Spleen (tissue), 11 donors: ENCODE results near the gene ZDHHC14. TPM values are rescaled to one million over a fixed set of nuclear protein-coding genes. Genes with fewer than 3 reads are reported as not detected.

Experiments used
- DNase-seq: peaks from one replicate; pipeline ENCODE4 v3.0.0-alpha.2; 2020
- H3K27ac ChIP-seq, 8 donors: fragments of 200-600 bp; sonication (generic) in 7 of 8; 1 replicate in 4 of 8; 2 replicates in 4 of 8; pipeline versions ENCODE4 v1.5.0 to v1.8.0; 2016 to 2021; ENCODE audit warnings: inconsistent platforms in 4 of 8, mild to moderate bottlenecking in 4 of 8, moderate library complexity in 1 of 8
- H3K27me3 ChIP-seq, 7 donors: fragments of 200-600 bp; sonication (generic) in 6 of 7; replicated peaks in 1 of 7; 1 replicate in 4 of 7; 2 replicates in 3 of 7; pipeline versions ENCODE4 v1.5.0 to v1.8.0; 2016 to 2021; ENCODE audit warnings: inconsistent platforms in 3 of 7, mild to moderate bottlenecking in 1 of 7
- H3K36me3 ChIP-seq, 6 donors: fragments of 200-600 bp; sonication (generic) in 5 of 6; 1 replicate in 4 of 6; 2 replicates in 2 of 6; pipeline versions ENCODE4 v1.5.0 to v1.8.0; 2016 to 2021; ENCODE audit warnings: inconsistent platforms in 2 of 6
- H3K4me1 ChIP-seq, 6 donors: fragments of 200-600 bp; sonication (generic) in 5 of 6; 1 replicate in 3 of 6; 2 replicates in 3 of 6; pipeline versions ENCODE4 v1.5.0 to v1.8.0; 2016 to 2021; ENCODE audit warnings: inconsistent platforms in 3 of 6
- H3K4me3 ChIP-seq, 8 donors: fragments of 200-600 bp; sonication (generic) in 7 of 8; 1 replicate in 4 of 8; 2 replicates in 4 of 8; pipeline versions ENCODE4 v1.5.0 to v1.8.0; 2016 to 2021; ENCODE audit warnings: inconsistent platforms in 4 of 8, mild to moderate bottlenecking in 4 of 8, moderate library complexity in 2 of 8
- H3K9me3 ChIP-seq, 8 donors: fragments of 200-600 bp; sonication (generic) in 7 of 8; 1 replicate in 4 of 8; 2 replicates in 4 of 8; pipeline versions ENCODE4 v1.5.0 to v1.8.0; 2016 to 2021; ENCODE audit warnings: inconsistent platforms in 4 of 8
- CTCF ChIP-seq, 11 experiments: fragments of 200-600 bp in 7 of 11; fragments of 450-650 bp in 4 of 11; sonication (generic) in 4 of 11; IDR thresholded peaks in 8 of 11; conservative IDR thresholded peaks in 3 of 11; 1 replicate in 7 of 11; 2 replicates in 4 of 11; pipeline versions ENCODE4 v1.4.0 to v1.8.0; 2016 to 2021; ENCODE audit warnings: antibody characterized with exemption in 11 of 11, inconsistent platforms in 4 of 11, mild to moderate bottlenecking in 1 of 11
- POLR2A ChIP-seq, 3 donors: fragments of 450-650 bp; IDR thresholded peaks; one replicate each; pipeline ENCODE4 v1.5.1; 2017; ENCODE audit warnings: antibody characterized with exemption in 3 of 3, mild to moderate bottlenecking in 1 of 3
- POLR2AphosphoS5 ChIP-seq, 3 donors: sonication (generic); formaldehyde crosslinking; IDR thresholded peaks; one replicate each; pipeline ENCODE4 v1.5.1; 2017; ENCODE audit warnings: antibody characterized with exemption in 3 of 3
- WGBS, 5 donors: extraction: QIAGEN DNeasy Blood & Tissue Kit in 3 of 5; methylation state at CpG; one replicate each; pipeline versions ENCODE4 v1.1.5 to v1.1.7; 2013 to 2018; 5-methylcytosine and 5-hydroxymethylcytosine counted together
- intact Hi-C: fragments of 100-400 bp; cut with DNase I; formaldehyde crosslinking; loops from one replicate; pipeline ENCODE4 v1.15.0; 2023; ENCODE audit warnings: low total_unique reads
- polyA plus RNA-seq, 3 donors: library from polyadenylated mRNA; stranded (reverse); fragments of 200-250 nt; gene quantifications; one replicate each; pipeline ENCODE4 v1.2.1, GENCODE V29; 2013
- total RNA-seq, 7 donors: library from RNA; depleted of rRNA in 3 of 7; stranded (reverse); fragments of >200 nt in 3 of 7; fragmentation: NEBNext Ultra II Directional in 4 of 7; extraction: Animal tissue kit (Norgen Biotek cat#: 25700) in 4 of 7; gene quantifications; one replicate each; pipeline versions ENCODE4 v1.1.0 to v1.2.1, GENCODE V29; 2016 to 2021
- donor health status: healthy with polysubstance abuse.
- donor health status: DM: no; HTN: no; CAD: no; lungs with moderate emphysema.
- donor health status: DM: no; HTN: no; CAD: no.
- donor health status: Bipolar disorder and iron deficiency.
- donor health status: healthy.
- donor health status: DM: no; HTN: no; CAD: no.
- donor health status: DM: yes; HTN: yes; CAD: no.

The ZDHHC14 gene
- total and polyA plus RNA-seq, 10 donors = 7.8 to 18.2 (median 11.7) TPM

- H3K4me3 ChIP-seq = no peak overlapping the region
- WGBS, 5 donors = 83 to 94% (median 90%) methylated on average over 20 of the region's 20 CpGs
- no peak for DNase-seq
These were observed 110.7 kb downstream of the ZDHHC14 start for GRCh38 chr6:157491571-157492232.

GRCh38 chr6:157492249-157492648 is 111.3 kb downstream of the ZDHHC14 start:
- 87 to 97% (median 91%) methylated on average over 12 of the region's 12 CpGs for WGBS, 5 donors
- intact Hi-C loops = no loop called here
- TF ChIP-seq POLR2A (IDR thresholded peaks at IDR 0.05) (no peak), POLR2AphosphoS5 (IDR thresholded peaks at IDR 0.05) (no peak), CTCF (IDR thresholded peaks at IDR 0.05 in 8 of 11, conservative IDR thresholded peaks at IDR 0.05 in 3 of 11) (no peak)
- Histone ChIP-seq H3K27ac (no peak overlapping the region), H3K27me3 (no peaks in the 10 kb centered on the region), H3K36me3 (no peaks in the 10 kb centered on the region), H3K4me3 (no peak overlapping the region), H3K9me3 (peaks cover 0 to 3% (median 0%) of the 10 kb centered on the region in 8 donors), H3K4me1 (peaks cover 0 to 36% (median 14%) of the 10 kb centered on the region in 6 donors)
- no peak for DNase-seq

More at GRCh38 chr6:157491571-157492232, 110.7 kb downstream of the ZDHHC14 start:
- H3K36me3 ChIP-seq = no peaks in the 10 kb centered on the region
- TF ChIP-seq POLR2AphosphoS5 (IDR thresholded peaks at IDR 0.05) (no peak), POLR2A (IDR thresholded peaks at IDR 0.05) (no peak), CTCF (IDR thresholded peaks at IDR 0.05 in 8 of 11, conservative IDR thresholded peaks at IDR 0.05 in 3 of 11) (no peak)
- H3K4me1 ChIP-seq = peaks cover 3 to 41% (median 17%) of the 10 kb centered on the region in 6 donors
- intact Hi-C loops = no loop called here
- H3K27ac ChIP-seq = no peak overlapping the region
- H3K9me3 ChIP-seq = peaks cover 0 to 3% (median 0%) of the 10 kb centered on the region in 8 donors
- H3K27me3 ChIP-seq = no peaks in the 10 kb centered on the region

- DNase-seq = no peak
- Histone ChIP-seq H3K9me3 (peaks cover 0 to 3% (median 0%) of the 10 kb centered on the region in 8 donors), H3K4me3 (no peak overlapping the region)
These were observed 111.8 kb downstream of the ZDHHC14 start for GRCh38 chr6:157492741-157493140.

More at GRCh38 chr6:157492741-157493140, 111.8 kb downstream of the ZDHHC14 start:
- WGBS, 5 donors = 94 to 98% (median 97%) methylated on average over 3 of the region's 3 CpGs
- Histone ChIP-seq H3K27me3 (no peaks in the 10 kb centered on the region), H3K36me3 (no peaks in the 10 kb centered on the region), H3K27ac (no peak overlapping the region), H3K4me1 (peaks cover 0 to 31% (median 9%) of the 10 kb centered on the region in 6 donors)
- TF ChIP-seq POLR2AphosphoS5 (IDR thresholded peaks at IDR 0.05) = no peak
- no peak for TF ChIP-seq CTCF (IDR thresholded peaks at IDR 0.05 in 8 of 11, conservative IDR thresholded peaks at IDR 0.05 in 3 of 11)
- no peak for TF ChIP-seq POLR2A (IDR thresholded peaks at IDR 0.05)
- intact Hi-C loops = no loop called here
